Urinary bladder (tissue), 4 donors: ENCODE results near the gene DSE. TPM values are rescaled to one million over a fixed set of nuclear protein-coding genes. Genes with fewer than 3 reads are reported as not detected.

Source experiments
- DNase-seq: peaks from one replicate; pipeline ENCODE4 v3.0.0-alpha.2; 2015; ENCODE audit errors: extremely low spot score
- H3K27ac ChIP-seq: one replicate; pipeline ENCODE4 v1.5.1; 2013; ENCODE audit warnings: low read depth, mild to moderate bottlenecking, moderate library complexity
- H3K36me3 ChIP-seq: one replicate; pipeline ENCODE4 v1.6.1; 2013; ENCODE audit warnings: mild to moderate bottlenecking, moderate library complexity; ENCODE audit not compliant: insufficient read depth
- H3K4me1 ChIP-seq: one replicate; pipeline ENCODE4 v1.6.1; 2013; ENCODE audit warnings: mild to moderate bottlenecking, moderate library complexity; ENCODE audit not compliant: insufficient read depth
- H3K4me3 ChIP-seq: one replicate; pipeline ENCODE4 v1.5.1; 2013; ENCODE audit warnings: low read depth, low read length
- WGBS: extraction: QIAGEN DNeasy Blood & Tissue Kit; methylation state at CpG from one replicate; pipeline ENCODE4 v1.1.7; 2013; 5-methylcytosine and 5-hydroxymethylcytosine counted together
- polyA plus RNA-seq: library from polyadenylated mRNA; stranded (reverse); fragments of 200-250 nt; gene quantifications from one replicate; pipeline ENCODE4 v1.2.3, GENCODE V29; 2013
- total RNA-seq: library from RNA; depleted of rRNA; stranded (reverse); fragments of >200 nt; gene quantifications from one replicate; pipeline ENCODE4 v1.2.3, GENCODE V29; 2014
- donor health status: healthy with polysubstance abuse.
- donor health status: healthy.

Gene DSE
- total and polyA plus RNA-seq, 2 donors, result 18.4 to 76.5 TPM

DNA sequence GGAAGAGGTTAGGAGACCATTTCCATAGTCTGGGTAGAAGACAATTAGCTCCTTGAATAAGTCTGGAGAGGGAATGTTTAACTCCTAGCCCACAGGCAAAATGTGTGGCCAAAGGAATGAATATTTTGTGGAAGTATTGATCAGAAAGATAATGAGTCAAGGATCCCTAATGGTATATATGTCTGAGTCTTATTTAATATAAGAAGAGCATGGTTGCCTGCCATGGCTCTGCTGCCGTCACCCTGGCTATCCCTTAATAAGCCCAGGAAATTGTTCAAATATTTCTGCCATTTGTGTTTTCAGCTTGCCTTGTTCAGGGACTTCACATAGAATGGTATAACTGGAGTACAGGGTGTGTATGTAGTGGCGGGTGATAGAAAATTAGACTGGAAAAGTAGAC is 72.4 kb downstream of the DSE start:
- Histone ChIP-seq H3K4me3 (no peak overlapping the region), H3K36me3 (no peaks in the 10 kb centered on the region), H3K27ac (no peak overlapping the region), H3K4me1 (no peaks in the 10 kb centered on the region)
- 86% methylated on average over 2 of the region's 2 CpGs for WGBS
- no peak for DNase-seq

DNA sequence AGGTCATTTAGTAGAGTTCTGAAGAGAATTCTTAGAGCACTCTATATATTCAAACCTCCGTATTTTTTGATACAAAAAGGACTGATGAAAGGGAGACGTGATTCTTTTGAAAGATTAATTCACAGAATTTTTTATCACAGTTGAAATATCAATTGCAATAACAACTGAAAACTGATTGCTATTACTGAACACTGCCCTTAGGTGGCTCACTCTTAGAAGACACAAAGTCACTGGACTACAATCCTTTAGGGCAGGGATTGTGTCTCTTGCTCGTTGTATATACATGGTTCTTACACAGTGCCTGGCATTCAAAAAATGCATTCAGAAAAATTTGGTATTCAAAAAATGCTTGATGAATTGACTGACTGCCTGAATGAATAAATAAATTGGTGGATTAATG is 73.3 kb downstream of the DSE start:
- WGBS, result 32% methylated on average over 3 of the region's 3 CpGs
- Histone ChIP-seq H3K27ac (no peak overlapping the region), H3K36me3 (no peaks in the 10 kb centered on the region), H3K4me3 (no peak overlapping the region), H3K4me1 (no peaks in the 10 kb centered on the region)
- DNase-seq, result no peak

DNA sequence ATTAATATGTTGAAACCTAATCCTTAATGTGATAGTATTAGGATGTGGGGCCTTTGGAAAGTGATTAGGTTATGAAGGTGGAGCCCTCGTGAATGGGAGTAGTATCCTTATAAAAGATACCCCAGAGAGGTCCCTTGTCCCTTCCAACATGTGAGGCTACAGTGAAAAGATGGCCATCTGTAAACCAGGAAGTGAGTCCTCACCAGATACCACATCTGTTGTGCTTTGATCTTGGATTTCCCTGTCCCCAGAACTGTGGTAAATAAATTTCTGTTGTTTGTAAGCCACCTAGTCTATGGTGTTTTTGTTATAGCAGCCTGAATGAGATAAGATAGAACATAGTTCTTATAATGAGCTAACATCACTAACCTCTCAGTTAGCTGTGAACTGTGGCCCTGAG is 73.8 kb downstream of the DSE start:
- 74% methylated on average over 1 of the region's 1 CpG for WGBS
- Histone ChIP-seq H3K27ac (no peak overlapping the region), H3K4me3 (no peak overlapping the region), H3K4me1 (no peaks in the 10 kb centered on the region), H3K36me3 (no peaks in the 10 kb centered on the region)
- no peak for DNase-seq

DNA sequence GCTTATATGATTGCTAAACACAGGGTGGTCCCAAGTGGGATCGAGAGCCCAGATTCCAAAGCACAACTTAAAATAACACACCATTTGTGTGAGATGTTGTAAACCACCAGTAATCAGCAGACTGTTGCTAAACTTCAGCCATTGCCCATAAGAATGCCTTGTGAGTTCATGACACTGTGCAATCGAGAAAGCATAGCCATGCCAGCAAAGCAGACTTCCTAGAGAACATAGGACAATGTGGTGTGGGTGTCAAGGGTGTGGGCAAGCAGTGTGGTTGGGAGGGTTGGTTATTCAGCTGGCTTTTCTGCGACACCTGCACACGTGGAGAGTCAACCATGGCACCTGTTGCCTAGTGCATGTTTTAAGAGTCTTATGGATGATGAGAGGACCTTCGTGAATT is 74.4 kb downstream of the DSE start:
- DNase-seq, result no peak
- Histone ChIP-seq H3K4me1 (no peaks in the 10 kb centered on the region), H3K4me3 (no peak overlapping the region), H3K27ac (no peak overlapping the region), H3K36me3 (no peaks in the 10 kb centered on the region)
- 58% methylated on average over 5 of the region's 5 CpGs for WGBS

DNA sequence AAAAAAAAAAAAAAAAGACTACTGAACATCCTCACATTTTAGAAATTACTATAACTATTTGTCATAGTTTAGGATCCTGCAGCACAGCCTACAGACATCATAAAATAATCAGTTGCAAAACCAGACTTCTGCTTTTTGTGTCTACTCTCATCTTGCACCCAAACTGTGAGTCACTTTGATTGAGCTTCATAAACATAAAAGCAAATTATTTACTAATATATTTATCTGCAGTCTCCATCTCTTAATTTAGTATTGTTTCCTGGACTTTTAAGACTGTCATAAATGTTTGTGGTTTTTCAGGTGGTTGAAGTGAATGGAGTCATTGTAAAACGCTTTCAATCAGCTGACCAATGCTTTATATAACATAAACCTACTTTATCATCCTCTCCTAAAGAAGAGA is 75.7 kb downstream of the DSE start:
- no peaks in the 10 kb centered on the region for H3K36me3 ChIP-seq
- DNase-seq, result no peak
- H3K4me1 ChIP-seq, result no peaks in the 10 kb centered on the region
- WGBS, result 74% methylated on average over 1 of the region's 1 CpG
- no peak overlapping the region for H3K27ac ChIP-seq
- no peak overlapping the region for H3K4me3 ChIP-seq

DNA sequence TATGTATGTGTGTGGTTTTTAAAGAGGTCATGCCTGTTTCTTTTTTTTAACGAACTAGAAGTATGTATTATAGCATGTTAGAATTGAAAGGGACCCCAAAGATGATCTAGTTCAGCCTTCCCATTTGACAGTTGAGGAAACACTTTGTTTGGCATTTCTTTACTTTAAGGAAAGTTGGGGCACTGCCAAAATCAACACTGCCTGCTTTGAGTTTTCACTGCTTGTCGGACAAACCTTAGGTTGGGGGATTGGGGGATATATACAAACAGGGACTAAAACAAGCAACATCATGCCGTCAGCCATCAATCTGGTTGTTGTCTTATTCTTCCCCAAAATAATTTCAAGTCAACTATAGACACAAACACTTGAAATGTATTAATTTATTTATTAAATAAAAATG is 76.3 kb downstream of the DSE start:
- Histone ChIP-seq H3K27ac (no peak overlapping the region), H3K36me3 (no peaks in the 10 kb centered on the region), H3K4me1 (no peaks in the 10 kb centered on the region), H3K4me3 (no peak overlapping the region)
- 45% methylated on average over 3 of the region's 3 CpGs for WGBS
- no peak for DNase-seq

DNA sequence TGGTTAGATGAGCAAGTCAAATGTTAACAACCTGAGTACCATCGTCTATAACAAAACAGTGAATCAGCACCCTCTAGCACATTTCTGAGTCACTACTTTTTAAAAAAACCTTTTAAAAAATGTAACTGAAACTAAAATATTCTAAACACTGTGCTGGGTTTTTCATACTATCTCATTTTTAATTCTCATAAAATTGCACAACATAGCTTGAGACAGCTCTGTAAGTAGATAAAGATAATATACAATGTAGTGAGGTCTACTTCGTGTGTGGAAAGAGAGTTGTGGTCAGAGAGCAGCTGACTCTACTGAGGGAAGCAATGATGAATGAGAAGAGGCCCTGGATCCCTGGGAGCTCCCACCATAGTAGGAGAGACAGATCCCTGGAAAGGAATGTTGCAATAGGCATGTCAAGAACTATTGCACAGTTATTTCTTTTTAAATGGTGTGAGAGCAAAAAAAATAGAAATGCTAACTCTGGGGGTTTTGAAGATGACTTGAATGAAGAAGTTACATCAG is 76.8 kb downstream of the DSE start:
- 11% methylated on average over 2 of the region's 2 CpGs for WGBS
- Histone ChIP-seq H3K27ac (no peak overlapping the region), H3K4me1 (no peaks in the 10 kb centered on the region), H3K4me3 (no peak overlapping the region), H3K36me3 (no peaks in the 10 kb centered on the region)
- no peak for DNase-seq

DNA sequence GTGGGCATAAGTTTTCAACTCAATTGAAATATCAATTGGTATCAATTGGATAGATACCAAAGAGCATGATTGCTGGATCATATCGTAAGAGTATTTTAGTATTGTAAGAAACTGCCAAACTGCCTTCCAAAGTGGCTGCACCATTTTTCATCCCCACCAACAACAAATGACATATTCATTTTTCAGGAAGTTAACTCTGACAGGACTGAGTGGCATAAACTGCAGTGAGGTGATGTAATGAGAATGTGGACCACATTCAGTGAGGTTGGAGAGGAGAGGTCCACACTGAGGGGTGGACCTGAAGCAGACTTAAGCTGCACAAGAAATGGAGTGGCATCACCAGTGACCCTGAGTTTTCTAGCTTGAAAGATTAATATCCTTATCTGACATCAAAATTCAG is 78.8 kb downstream of the DSE start:
- H3K4me1 ChIP-seq, result no peaks in the 10 kb centered on the region
- H3K4me3 ChIP-seq, result no peak overlapping the region
- no peak for DNase-seq
- H3K27ac ChIP-seq, result no peak overlapping the region
- H3K36me3 ChIP-seq, result no peaks in the 10 kb centered on the region
- 92% methylated on average over 1 of the region's 1 CpG for WGBS

DNA sequence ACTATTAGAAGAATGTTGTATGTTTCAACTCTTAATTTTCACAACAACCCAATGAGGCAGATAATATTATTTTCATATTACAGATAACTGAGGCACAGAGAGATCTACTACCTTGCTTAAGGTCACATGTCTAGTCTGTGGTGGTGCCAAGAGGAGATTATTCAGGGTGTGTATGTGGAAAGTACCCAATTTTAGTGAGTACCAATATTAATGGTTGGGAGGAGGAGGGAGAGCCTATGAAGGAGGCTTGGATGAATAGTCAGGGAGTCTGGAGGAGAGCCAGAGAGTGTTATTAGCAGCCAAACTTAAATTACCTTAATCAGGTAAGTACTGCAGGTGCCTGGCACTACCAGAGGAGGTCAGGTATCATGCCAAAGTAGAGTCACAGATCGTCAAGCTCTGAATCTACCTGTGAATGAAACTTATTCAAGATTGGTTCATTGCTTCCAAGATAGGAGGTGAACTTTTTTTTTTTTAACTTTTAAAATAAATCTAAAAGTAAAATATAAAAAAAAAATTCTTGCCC is 79.5 kb downstream of the DSE start:
- Histone ChIP-seq H3K4me1 (no peaks in the 10 kb centered on the region), H3K27ac (no peak overlapping the region), H3K4me3 (no peak overlapping the region), H3K36me3 (no peaks in the 10 kb centered on the region)
- WGBS, result 82% methylated on average over 1 of the region's 1 CpG
- no peak for DNase-seq

DNA sequence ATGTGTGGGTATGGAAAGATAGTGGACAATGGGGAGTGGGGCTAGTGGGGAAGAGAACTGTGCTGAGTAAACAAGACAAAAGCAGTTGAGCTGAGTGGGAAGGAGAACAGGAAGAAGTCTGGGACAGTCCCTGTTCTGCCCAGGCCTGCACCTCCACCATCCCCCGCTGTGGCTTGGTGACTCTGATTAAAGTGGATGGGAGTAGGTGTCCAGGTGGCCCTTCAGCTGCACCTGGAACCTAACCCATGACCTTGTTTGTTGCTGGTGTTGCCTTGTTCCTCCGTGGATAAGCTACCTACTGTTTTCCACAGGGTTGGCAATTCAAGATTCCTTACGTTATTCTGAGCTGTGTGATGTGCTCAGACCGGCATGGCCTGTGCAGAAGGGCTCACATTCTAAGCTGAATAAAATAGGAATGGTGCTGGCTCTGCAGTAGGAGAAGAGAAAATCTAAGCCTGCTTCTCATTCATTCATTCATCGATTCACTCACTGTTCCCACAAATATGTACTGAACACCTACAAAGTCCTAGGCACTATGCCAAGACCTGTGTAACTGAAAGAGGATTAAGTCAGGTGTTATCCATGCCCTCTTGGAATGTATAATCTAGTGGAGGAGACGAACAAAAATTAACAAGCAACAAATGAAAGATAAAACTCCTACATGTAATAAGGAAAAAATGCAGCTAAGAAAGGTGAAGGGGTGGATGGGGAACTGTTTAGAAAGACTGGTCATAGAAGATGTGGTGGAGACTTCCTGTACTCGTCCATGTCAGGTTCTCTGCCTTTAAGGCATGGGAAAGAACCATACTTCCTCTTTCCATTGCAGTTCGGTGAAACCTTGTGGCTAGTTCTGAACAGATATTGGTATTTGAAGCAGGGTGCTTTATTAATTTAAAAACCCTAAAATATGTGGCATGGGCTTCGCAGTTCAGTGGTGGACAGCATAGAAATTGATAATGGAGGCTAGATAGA is 80.3 kb downstream of the DSE start:
- DNase-seq, result no peak
- no peaks in the 10 kb centered on the region for H3K36me3 ChIP-seq
- H3K4me3 ChIP-seq, result no peak overlapping the region
- no peak overlapping the region for H3K27ac ChIP-seq
- 75% methylated on average over 9 of the region's 9 CpGs for WGBS
- H3K4me1 ChIP-seq, result no peaks in the 10 kb centered on the region

DNA sequence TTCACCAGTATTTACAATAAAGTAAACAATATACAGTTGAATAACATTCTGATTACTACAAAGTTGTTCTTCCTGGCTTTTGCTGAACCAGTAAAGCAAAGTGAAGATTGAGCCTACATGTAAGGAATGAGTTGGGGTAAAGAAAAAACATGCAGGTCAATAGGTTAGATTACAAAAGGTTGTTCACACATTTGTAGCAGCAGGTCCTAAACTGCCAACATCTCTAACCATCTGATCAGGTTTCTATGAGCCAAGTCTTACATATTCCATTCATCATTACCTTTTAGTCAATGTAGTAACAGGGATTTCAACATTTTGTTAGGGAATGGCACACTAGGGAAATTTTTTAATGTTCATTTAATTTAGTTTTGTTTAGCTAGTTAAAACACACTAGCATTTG is 81.2 kb downstream of the DSE start:
- no peak for DNase-seq
- Histone ChIP-seq H3K4me1 (no peaks in the 10 kb centered on the region), H3K27ac (no peak overlapping the region), H3K4me3 (no peak overlapping the region), H3K36me3 (no peaks in the 10 kb centered on the region)

DNA sequence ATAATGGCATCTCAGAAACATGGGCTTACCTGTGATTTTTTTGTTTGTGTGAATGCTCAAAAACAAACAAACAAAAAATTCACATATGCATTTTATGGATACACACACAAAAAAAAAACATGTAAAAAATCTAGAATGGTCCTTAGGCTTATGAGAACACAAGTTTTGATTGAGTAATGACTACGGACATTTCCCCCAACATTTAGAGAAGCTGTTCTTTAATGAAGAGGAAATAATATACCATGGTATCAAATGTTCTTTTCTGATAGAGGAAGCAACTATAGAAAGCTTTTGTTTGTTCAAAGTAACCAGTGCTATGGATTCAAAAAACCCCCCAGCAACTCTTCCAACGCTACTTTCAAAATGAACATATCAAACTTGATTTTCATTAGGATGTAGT is 81.8 kb downstream of the DSE start:
- no peak for DNase-seq
- no peaks in the 10 kb centered on the region for H3K36me3 ChIP-seq
- H3K4me3 ChIP-seq, result no peak overlapping the region
- H3K4me1 ChIP-seq, result no peaks in the 10 kb centered on the region
- WGBS, result 87% methylated on average over 2 of the region's 2 CpGs
- no peak overlapping the region for H3K27ac ChIP-seq

DNA sequence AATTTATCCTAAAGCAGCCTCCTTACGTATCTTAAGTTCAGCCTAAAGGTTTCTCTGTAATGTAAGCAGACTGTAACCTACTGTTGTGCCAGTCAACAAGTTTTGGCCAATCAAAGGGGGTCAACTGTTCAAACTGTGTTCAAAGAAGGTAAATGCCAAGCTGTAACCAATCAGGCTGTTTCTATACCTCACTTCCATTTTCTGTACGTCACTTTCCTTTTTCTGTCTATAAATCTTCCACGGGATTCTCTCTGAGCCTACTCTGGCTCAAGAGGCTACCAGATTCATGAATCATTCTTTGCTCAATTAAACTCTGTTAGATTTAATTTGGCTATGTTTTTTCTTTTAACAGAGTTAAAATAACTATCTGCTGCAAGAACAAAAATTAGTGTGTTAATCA is 85.4 kb downstream of the DSE start:
- no peaks in the 10 kb centered on the region for H3K4me1 ChIP-seq
- 88% methylated on average over 3 of the region's 3 CpGs for WGBS

DNA sequence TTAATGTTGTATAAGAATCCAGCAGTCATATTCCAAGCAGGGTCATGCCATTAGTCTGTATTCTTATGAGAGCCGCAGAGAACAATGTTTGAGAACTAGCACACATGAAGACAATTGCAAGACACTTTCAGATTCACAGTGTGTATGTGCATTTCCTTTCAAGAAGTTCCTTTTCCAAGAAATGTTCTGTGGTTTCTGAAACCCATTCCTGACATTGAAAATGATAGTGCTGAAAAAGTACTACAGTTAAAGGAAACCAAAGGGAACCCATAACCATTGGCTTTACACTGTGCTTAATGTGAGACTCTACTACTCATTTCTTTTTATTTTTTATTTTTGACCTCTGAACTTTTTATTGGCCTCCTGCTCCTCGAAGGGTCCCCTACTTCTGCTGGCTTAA is 86.2 kb downstream of the DSE start:
- H3K36me3 ChIP-seq, result no peaks in the 10 kb centered on the region
- H3K27ac ChIP-seq, result no peak overlapping the region
- no peak for DNase-seq
- H3K4me3 ChIP-seq, result no peak overlapping the region
- 83% methylated on average over 2 of the region's 2 CpGs for WGBS
- no peaks in the 10 kb centered on the region for H3K4me1 ChIP-seq

More for the DNA sequence above, 85.4 kb downstream of the DSE start:
- no peak overlapping the region for H3K27ac ChIP-seq
- H3K36me3 ChIP-seq, result no peaks in the 10 kb centered on the region
- no peak for DNase-seq
- no peak overlapping the region for H3K4me3 ChIP-seq
